ENCODE data around the gene METTL23.

The METTL23 gene, protein sequence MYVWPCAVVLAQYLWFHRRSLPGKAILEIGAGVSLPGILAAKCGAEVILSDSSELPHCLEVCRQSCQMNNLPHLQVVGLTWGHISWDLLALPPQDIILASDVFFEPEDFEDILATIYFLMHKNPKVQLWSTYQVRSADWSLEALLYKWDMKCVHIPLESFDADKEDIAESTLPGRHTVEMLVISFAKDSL

GRCh38 chr17:76726776-76727718, at the start of gene METTL23:
TSS of gene METTL23 (plus strand) at chr17:76726839. CDS start at chr17:76729711, 2,872 bp downstream.
- peak; percentile 66 to 75 for DNase-seq (ENCODE audit: low read depth in 2 of 2)

GRCh38 chr17:76677406-76677805, 49.2 kb upstream of the METTL23 start:
- no peak for DNase-seq (ENCODE audit: low read depth in 2 of 2)

- no peak for DNase-seq (ENCODE audit: low read depth in 2 of 2)
Observed at GRCh38 chr17:76678330-76678729, 48.3 kb upstream of the METTL23 start.

- DNase-seq (ENCODE audit: low read depth in 2 of 2), result no peak
Observed at GRCh38 chr17:76679239-76679638, 47.4 kb upstream of the METTL23 start.

DNA sequence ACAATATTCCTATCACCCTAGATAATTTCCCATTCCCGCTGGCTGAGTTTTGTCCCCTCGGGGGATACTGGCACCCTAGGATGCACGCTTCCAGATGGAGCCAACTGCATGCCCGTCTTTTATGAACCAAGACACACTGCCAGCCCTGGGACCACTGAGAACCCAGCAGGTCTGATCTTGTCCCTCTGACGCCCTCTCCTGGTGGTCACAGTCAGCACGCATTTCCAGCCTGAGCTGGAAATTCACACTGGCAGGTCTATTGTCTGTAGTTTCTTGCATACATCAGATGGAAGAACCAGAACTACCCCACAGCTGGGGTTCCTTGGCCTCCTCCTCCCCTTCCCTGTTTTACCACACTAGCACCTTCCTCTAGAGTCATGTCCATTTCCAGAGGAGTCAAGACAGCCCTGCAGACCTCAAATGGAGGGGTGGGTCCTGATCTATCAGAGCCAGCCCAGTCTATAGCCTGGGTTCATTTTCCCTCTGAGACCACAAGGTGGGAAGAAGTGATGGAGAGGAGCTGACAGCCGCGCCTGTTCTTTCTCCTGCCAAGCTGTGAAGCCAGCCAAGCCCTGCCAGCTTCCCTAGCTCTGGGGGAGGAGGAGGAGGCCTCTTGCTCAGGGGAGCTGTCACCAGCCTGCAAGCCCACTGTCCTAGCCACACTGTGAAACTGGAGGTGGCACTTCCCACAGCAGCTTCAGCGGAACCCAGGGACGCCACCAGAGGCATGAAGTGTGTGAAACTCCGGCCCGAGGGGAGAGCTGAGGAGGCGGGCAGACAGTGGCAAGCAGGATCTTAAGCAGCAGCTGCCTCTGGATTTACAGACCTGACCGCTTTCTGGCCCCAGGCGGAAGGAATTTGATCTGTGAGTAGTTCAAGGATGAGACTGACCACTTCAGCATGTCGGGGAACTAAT, 45.2 kb upstream of the METTL23 start:
- DNase-seq (ENCODE audit: low read depth in 2 of 2), result peak; percentile 52 to 57

GRCh38 chr17:76682296-76682695, 44.3 kb upstream of the METTL23 start:
- no peak for DNase-seq (ENCODE audit: low read depth in 2 of 2)

- DNase-seq (ENCODE audit: low read depth in 2 of 2), result no peak
Observed at GRCh38 chr17:76683011-76683755, 43.5 kb upstream of the METTL23 start.

- no peak for DNase-seq (ENCODE audit: low read depth in 2 of 2)
Observed at GRCh38 chr17:76683921-76684745, 42.5 kb upstream of the METTL23 start.

- DNase-seq (ENCODE audit: low read depth in 2 of 2), result no peak
Observed at GRCh38 chr17:76684756-76685155, 41.9 kb upstream of the METTL23 start.

GRCh38 chr17:76685366-76685765, 41.3 kb upstream of the METTL23 start:
- DNase-seq (ENCODE audit: low read depth in 2 of 2), result no peak

GRCh38 chr17:76685846-76686245, 40.8 kb upstream of the METTL23 start:
- DNase-seq (ENCODE audit: low read depth in 2 of 2), result no peak

DNA sequence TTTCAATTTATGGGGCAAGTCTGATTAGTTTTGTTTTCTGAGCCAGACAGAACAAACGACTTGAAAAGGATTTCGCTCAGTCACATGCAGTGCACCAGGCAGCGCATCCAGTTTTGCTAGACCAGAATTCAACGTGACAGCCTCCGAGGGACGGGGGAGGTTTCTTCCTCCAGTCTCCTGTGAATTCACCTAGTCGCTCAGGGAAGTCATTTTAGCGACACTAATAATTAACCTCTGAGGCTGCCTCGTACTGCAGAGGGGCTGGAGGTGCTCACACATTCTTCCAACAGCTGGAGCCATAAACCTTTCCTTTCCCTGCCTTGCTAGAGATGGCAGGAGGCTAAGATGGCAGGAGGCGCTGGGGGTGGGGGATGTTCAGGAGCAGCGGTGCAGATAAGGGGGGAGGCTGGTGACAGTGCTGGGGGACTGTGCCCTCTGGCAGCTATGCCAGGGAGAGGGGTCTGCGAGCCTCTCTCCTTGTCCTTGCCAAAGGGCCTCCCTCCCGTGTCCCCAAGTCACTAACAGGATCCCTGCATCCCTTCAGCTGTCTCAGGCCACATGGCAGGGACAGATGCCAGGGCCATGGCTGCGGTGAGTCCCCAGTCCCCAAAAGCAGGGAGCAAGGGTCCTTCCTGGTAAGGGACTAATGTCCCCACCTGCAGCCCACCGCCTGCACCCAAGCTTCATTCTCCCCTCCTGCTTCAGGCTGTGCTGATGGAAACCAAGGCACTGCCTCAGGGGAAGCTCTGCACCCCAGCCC, 39.9 kb upstream of the METTL23 start:
- no peak for DNase-seq (ENCODE audit: low read depth in 2 of 2)

GRCh38 chr17:76687298-76688164, 39.1 kb upstream of the METTL23 start:
- DNase-seq (ENCODE audit: low read depth in 2 of 2), result no peak

DNA sequence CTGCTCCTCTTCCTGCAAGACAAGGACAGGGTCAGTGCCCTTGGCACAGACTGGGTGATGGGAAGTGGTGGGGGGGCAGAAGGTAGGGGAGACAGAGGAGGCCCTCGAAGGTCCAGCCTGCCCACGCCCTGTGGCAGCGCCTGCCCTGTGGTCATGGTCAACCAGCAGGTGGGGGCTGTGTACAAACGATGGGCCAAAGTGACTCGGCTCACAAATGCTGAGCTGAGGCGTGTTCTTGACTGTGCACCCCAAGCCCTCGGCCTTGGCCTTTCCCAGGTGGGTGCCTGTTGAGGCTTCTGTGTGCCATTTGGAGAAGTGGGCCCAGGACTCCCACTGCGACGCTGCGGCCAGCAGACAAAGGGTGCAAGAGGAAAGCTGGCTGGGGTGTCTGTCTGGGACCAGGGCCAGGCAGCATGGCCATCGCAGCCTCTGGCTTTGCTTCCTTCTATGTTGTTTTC, 38.4 kb upstream of the METTL23 start:
- DNase-seq (ENCODE audit: low read depth in 2 of 2), result no peak

DNA sequence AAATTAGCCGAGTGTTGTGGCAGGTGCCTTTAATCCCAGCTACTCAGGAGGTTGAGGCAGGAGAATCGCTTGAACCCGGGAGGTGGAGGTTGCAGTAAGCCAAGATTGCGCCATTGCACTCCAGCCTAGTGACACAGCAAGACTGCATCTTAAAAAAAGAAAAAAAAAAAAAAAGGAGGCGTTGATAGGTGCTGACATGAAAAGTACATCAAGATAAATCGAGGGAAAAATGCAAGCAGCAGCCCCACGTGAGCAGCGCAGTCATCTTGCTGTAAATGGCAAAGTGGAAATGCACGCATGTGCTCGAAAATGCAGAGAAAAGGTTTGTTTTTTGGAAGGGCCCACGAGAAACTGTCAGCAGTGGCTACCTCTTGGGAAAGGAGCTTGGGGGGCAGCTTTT, 36.8 kb upstream of the METTL23 start:
- no peak for DNase-seq (ENCODE audit: low read depth in 2 of 2)

DNA sequence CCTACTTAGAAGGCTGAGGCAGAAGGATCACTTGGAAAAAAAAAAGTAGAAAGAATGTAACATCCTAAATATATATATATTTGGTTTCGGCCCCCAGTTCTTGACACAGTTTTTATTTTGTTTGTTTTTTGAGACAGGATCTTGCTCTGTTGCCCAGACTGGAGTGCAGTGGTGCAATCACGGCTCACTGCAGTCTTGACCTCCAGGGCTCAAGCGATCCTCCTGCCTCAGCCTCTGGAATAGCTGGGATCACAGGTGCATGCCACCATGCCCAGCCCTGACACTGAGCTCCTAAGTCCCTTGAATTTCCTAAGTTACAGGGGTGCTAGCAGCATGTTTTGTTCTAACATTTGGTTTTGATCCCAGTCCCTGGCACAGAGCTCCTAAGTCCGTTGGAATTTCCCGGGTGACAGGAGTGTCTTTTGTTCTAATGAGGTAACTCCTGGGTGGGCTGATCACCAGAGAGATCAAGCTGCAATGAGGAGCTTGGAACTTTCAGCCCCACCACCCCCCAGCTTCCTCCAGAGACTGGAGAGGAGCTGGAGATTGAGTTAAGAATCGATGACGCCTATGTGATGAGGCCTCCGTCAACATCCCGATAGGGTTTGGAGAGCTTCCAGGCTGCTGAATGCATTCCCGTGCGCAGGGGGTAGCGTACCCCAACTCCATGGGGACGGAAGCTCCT, 35.9 kb upstream of the METTL23 start:
- no peak for DNase-seq (ENCODE audit: low read depth in 2 of 2)

GRCh38 chr17:76691379-76692191, 35.1 kb upstream of the METTL23 start:
- no peak for DNase-seq (ENCODE audit: low read depth in 2 of 2)

All from stimulated activated CD4-positive, alpha-beta T cell treated with anti-CD3 and anti-CD28 coated beads, Interleukin-4, amount 100 ng/mL, for 48 hours (primary cell).